SK-N-SH (cell line): Measurements from ENCODE around the gene LCP2. TPM values are rescaled to one million over a fixed set of nuclear protein-coding genes. Genes with fewer than 3 reads are reported as not detected.

Experiments used
- CTCF ChIA-PET: fragments of 300-600, 350-600 bp; formaldehyde crosslinking; extraction: SDS; loops from one replicate; lab custom pipeline; 2021; lab: Yijun Ruan, JAX
- POLR2A ChIA-PET: fragments of 350-600 bp; sonication (Branson Sonifier 250); formaldehyde crosslinking; extraction: SDS; loops from one replicate; lab custom pipeline; 2020; ENCODE audit warnings: antibody characterized with exemption, inconsistent platforms; lab: Yijun Ruan, JAX
- DNase-seq: peaks from one replicate; pipeline ENCODE4 v3.0.0; 2012
- H2AFZ ChIP-seq: fragments of 200-600 bp; sonication (generic); 2 replicates; pipeline ENCODE4 v1.8.1; 2016; ENCODE audit warnings: antibody characterized with exemption, mild to moderate bottlenecking, low read depth
- H3F3A ChIP-seq: fragments of 200-600 bp; sonication (generic); replicated peaks from 2 replicates; pipeline ENCODE3; 2016; ENCODE audit warnings: antibody characterized with exemption, mild to moderate bottlenecking; ENCODE audit not compliant: insufficient read depth
- H3K27ac ChIP-seq, 2 experiments: fragments of 200-500 bp in 1 of 2; fragments of 200-600 bp in 1 of 2; sonication (Bioruptor generic) in 1 of 2; sonication (generic), shearing (Covaris generic) in 1 of 2; 2 replicates each; pipeline versions ENCODE4 v1.5.1 to v1.6.1; 2014 to 2016; ENCODE audit warnings: low read depth in 2 of 2, inconsistent platforms in 1 of 2, low read length in 1 of 2, mild to moderate bottlenecking in 1 of 2, mixed read lengths in 1 of 2
- H3K27me3 ChIP-seq: fragments of 200-600 bp; sonication (generic), shearing (Covaris generic); 2 replicates; pipeline ENCODE4 v1.6.1; 2016; ENCODE audit warnings: mixed run types; ENCODE audit not compliant: insufficient read depth
- H3K36me3 ChIP-seq, 2 experiments: fragments of 200-500 bp in 1 of 2; fragments of 200-600 bp in 1 of 2; sonication (Bioruptor generic) in 1 of 2; sonication (generic) in 1 of 2; replicated peaks in 1 of 2; 2 replicates each; pipeline versions ENCODE3 to v1.5.1; 2014 to 2016; ENCODE audit warnings: low read length in 1 of 2, mild to moderate bottlenecking in 1 of 2; ENCODE audit not compliant: insufficient read depth in 2 of 2, control insufficient read depth in 1 of 2
- H3K4me1 ChIP-seq, 2 experiments: fragments of 200-500 bp in 1 of 2; fragments of 200-600 bp in 1 of 2; sonication (Bioruptor generic) in 1 of 2; sonication (generic), shearing (Covaris generic) in 1 of 2; 2 replicates each; pipeline versions ENCODE4 v1.5.1 to v1.6.1; 2014 to 2016; ENCODE audit warnings: low read depth in 1 of 2, low read length in 1 of 2, mixed run types in 1 of 2; ENCODE audit not compliant: insufficient read depth in 2 of 2, control insufficient read depth in 1 of 2
- H3K4me2 ChIP-seq: fragments of 200-600 bp; sonication (generic), shearing (Covaris generic); 2 replicates; pipeline ENCODE4 v1.6.1; 2017; ENCODE audit warnings: mixed run types
- H3K4me3 ChIP-seq, 2 experiments: fragments of 200-500 bp in 1 of 2; fragments of 200-600 bp in 1 of 2; sonication (Bioruptor generic) in 1 of 2; sonication (generic), shearing (Covaris generic) in 1 of 2; 2 replicates each; pipeline versions ENCODE4 v1.5.1 to v1.8.1; 2014 to 2016; ENCODE audit warnings: low read depth in 2 of 2, inconsistent platforms in 1 of 2, low read length in 1 of 2, mild to moderate bottlenecking in 1 of 2, mixed read lengths in 1 of 2, moderate library complexity in 1 of 2
- H3K79me2 ChIP-seq: fragments of 200-600 bp; sonication (generic); 2 replicates; pipeline ENCODE4 v1.8.1; 2017; ENCODE audit warnings: mild to moderate bottlenecking; ENCODE audit not compliant: insufficient read depth
- H3K9ac ChIP-seq: fragments of 200-600 bp; sonication (generic); 2 replicates; pipeline ENCODE4 v1.6.1; 2017; ENCODE audit warnings: mixed run types
- H3K9me2 ChIP-seq: fragments of 200-600 bp; sonication (generic); 2 replicates; pipeline ENCODE4 v1.6.1; 2017; ENCODE audit warnings: mixed run types
- H3K9me3 ChIP-seq: fragments of 200-600 bp; sonication (generic); 2 replicates; pipeline ENCODE4 v1.6.1; 2017; ENCODE audit warnings: mixed run types, mild to moderate bottlenecking, moderate library complexity
- H4K20me1 ChIP-seq: fragments of 200-600 bp; sonication (generic); 2 replicates; pipeline ENCODE4 v1.6.1; 2017; ENCODE audit warnings: mild to moderate bottlenecking, mixed run types; ENCODE audit not compliant: insufficient read depth
- CTCF ChIP-seq: fragments of 200-600 bp; sonication (generic); IDR thresholded peaks from 2 replicates; pipeline ENCODE4 v1.6.1; 2017; ENCODE audit warnings: antibody characterized with exemption, mild to moderate bottlenecking, moderate library complexity
- ELF1 ChIP-seq: IDR thresholded peaks from 2 replicates; pipeline ENCODE4 v1.4.0; 2012
- EP300 ChIP-seq, 2 experiments: IDR thresholded peaks; 2 replicates each; pipeline versions ENCODE4 v1.4.0 to v1.6.1; 2012; ENCODE audit warnings: borderline replicate concordance in 1 of 2, low read depth in 1 of 2, low read length in 1 of 2
- FOXJ3 ChIP-seq: sonication (generic); formaldehyde crosslinking; IDR thresholded peaks from 2 replicates; pipeline ENCODE4 v1.5.1; 2020; ENCODE audit warnings: mild to moderate bottlenecking, missing genetic modification reagents
- GATA2 ChIP-seq: sonication (generic); formaldehyde crosslinking; IDR thresholded peaks from 2 replicates; pipeline ENCODE4 v1.5.0; 2020; ENCODE audit warnings: mild to moderate bottlenecking, missing genetic modification reagents
- JUND ChIP-seq: IDR thresholded peaks from 2 replicates; pipeline ENCODE4 v1.4.0; 2012
- MEF2A ChIP-seq: IDR thresholded peaks from 2 replicates; pipeline ENCODE4 v1.4.0; 2012; ENCODE audit warnings: low read depth, borderline replicate concordance
- MXI1 ChIP-seq: IDR thresholded peaks from 2 replicates; pipeline ENCODE4 v1.6.1; 2012; ENCODE audit warnings: mild to moderate bottlenecking, low read depth, low read length, improper control_type of control experiment
- NFIC ChIP-seq: IDR thresholded peaks from 2 replicates; pipeline ENCODE4 v1.4.0; 2012; ENCODE audit warnings: borderline replicate concordance
- NRF1 ChIP-seq: IDR thresholded peaks from 2 replicates; pipeline ENCODE4 v1.6.1; 2012; ENCODE audit warnings: low read depth, mild to moderate bottlenecking, low read length
- POLR2AphosphoS5 ChIP-seq: IDR thresholded peaks from 2 replicates; pipeline ENCODE4 v1.6.1; 2012; ENCODE audit warnings: low read depth, low read length
- RAD21 ChIP-seq: IDR thresholded peaks from 2 replicates; pipeline ENCODE4 v1.6.1; 2012; ENCODE audit warnings: mild to moderate bottlenecking, low read length
- RCOR1 ChIP-seq: fragments of 150-350 bp; IDR thresholded peaks from 2 replicates; pipeline ENCODE4 v1.6.1; 2017; ENCODE audit warnings: antibody characterized with exemption, low read length
- RFX5 ChIP-seq: IDR thresholded peaks from 2 replicates; pipeline ENCODE4 v1.6.1; 2012; ENCODE audit warnings: mild to moderate bottlenecking, improper control_type of control experiment, low read length
- RXRA ChIP-seq: IDR thresholded peaks from 2 replicates; pipeline ENCODE4 v1.4.0; 2012; ENCODE audit warnings: low read depth, mild to moderate bottlenecking, borderline replicate concordance
- TEAD4 ChIP-seq: IDR thresholded peaks from 2 replicates; pipeline ENCODE4 v1.4.0; 2012; ENCODE audit warnings: mild to moderate bottlenecking, borderline replicate concordance; ENCODE audit not compliant: insufficient read depth
- USF2 ChIP-seq: fragments of 150-350 bp; IDR thresholded peaks from 2 replicates; pipeline ENCODE4 v1.6.1; 2017; ENCODE audit warnings: antibody characterized with exemption, low read length, low read depth, borderline replicate concordance
- YY1 ChIP-seq: IDR thresholded peaks from 2 replicates; pipeline ENCODE4 v1.4.0; 2012; ENCODE audit warnings: low read depth, mild to moderate bottlenecking
- WGBS: methylation state at CpG from one replicate; pipeline ENCODE4 v1.1.6; 2017; ENCODE audit warnings: low lambda C conversion rate; 5-methylcytosine and 5-hydroxymethylcytosine counted together
- polyA plus RNA-seq, 3 experiments: library from polyadenylated mRNA; depleted of rRNA; stranded (reverse); fragments of >200 nt; gene quantifications; 2 replicates each; pipeline ENCODE4 v1.2.3, GENCODE V29; 2012

Gene LCP2
- polyA plus RNA-seq, 1 of the 3 experiments (the other 2 are of a cell fraction) = not detected

- no peaks in the 10 kb centered on the region for H3K27me3 ChIP-seq
- ChIA-PET CTCF (interaction anchor here (4.2 kb wide), 1 partner anchor 20 kb away, joined by 14 read pairs; no protein-coding TSS in a partner anchor), POLR2A (no interaction called here)
- no peaks in the 10 kb centered on the region for H3K9me2 ChIP-seq
- peaks cover 0 to 10% of the 10 kb centered on the region in 2 experiments; a peak in 2 of 4 replicates for H3K4me1 ChIP-seq
- no peak overlapping the region for H3K9ac ChIP-seq
- H4K20me1 ChIP-seq = no peaks in the 10 kb centered on the region
- no peak overlapping the region for H3K27ac ChIP-seq
- H3K36me3 ChIP-seq = no peaks in the 10 kb centered on the region
- no peaks in the 10 kb centered on the region for H3F3A ChIP-seq
- H3K4me3 ChIP-seq = no peak overlapping the region
- no peaks in the 10 kb centered on the region for H3K9me3 ChIP-seq
- no peaks in the 10 kb centered on the region for H3K79me2 ChIP-seq
- TF ChIP-seq RFX5 (no peak), MXI1 (no peak), FOXJ3 (no peak), MEF2A (no peak), USF2 (no peak), TEAD4 (no peak), NRF1 (no peak), EP300 (IDR thresholded peaks at IDR 0.05; ENCODE audit: borderline replicate concordance in 1 of 2, low read depth in 1 of 2, low read length in 1 of 2) (no peak), YY1 (no peak), JUND (no peak), RXRA (no peak), NFIC (no peak)
- TF ChIP-seq, all 33 proteins: peak for 0
- no peak for DNase-seq
- H2AFZ ChIP-seq = no peak overlapping the region
- no peak overlapping the region for H3K4me2 ChIP-seq
- WGBS = 41% methylated on average over 6 of the region's 6 CpGs
Observed at GRCh38 chr5:170248172-170248930, 49.2 kb downstream of the LCP2 start.

- H3K9me3 ChIP-seq = no peaks in the 10 kb centered on the region
- H3K4me1 ChIP-seq = peaks cover 0 to 2% of the 10 kb centered on the region in 2 experiments; a peak in 2 of 4 replicates
- no peaks in the 10 kb centered on the region for H4K20me1 ChIP-seq
- no peak overlapping the region for H3K4me3 ChIP-seq
- no peaks in the 10 kb centered on the region for H3K9me2 ChIP-seq
- ChIA-PET CTCF (interaction anchor here (1.5 to 4.2 kb wide), 2 partner anchors 21 to 22 kb away, joined by 10 to 14 read pairs; no protein-coding TSS in a partner anchor), POLR2A (interaction anchor here (0.6 kb wide), 1 partner anchor 179 kb away, joined by 4 read pairs; no protein-coding TSS in a partner anchor)
- no peak overlapping the region for H2AFZ ChIP-seq
- DNase-seq = no peak
- H3K79me2 ChIP-seq = no peaks in the 10 kb centered on the region
- H3K4me2 ChIP-seq = no peak overlapping the region
- no peak for TF ChIP-seq YY1
- TF ChIP-seq RCOR1 = no peak
- TF ChIP-seq NFIC = no peak
- no peak for TF ChIP-seq RFX5
- no peak for TF ChIP-seq JUND
- no peak for TF ChIP-seq ELF1
- TF ChIP-seq GATA2 (CRISPR knock-in tag) = no peak
- no peak for TF ChIP-seq POLR2AphosphoS5
- no peak for TF ChIP-seq CTCF
- TF ChIP-seq RAD21 = no peak
- TF ChIP-seq, all 33 proteins: peak for 0
- H3K27ac ChIP-seq = no peak overlapping the region
- H3K9ac ChIP-seq = no peak overlapping the region
- WGBS = 43% methylated on average over 2 of the region's 2 CpGs
- H3K27me3 ChIP-seq = no peaks in the 10 kb centered on the region
- H3K36me3 ChIP-seq = no peaks in the 10 kb centered on the region
- H3F3A ChIP-seq = no peaks in the 10 kb centered on the region
Observed at GRCh38 chr5:170247363-170247762, 50.2 kb downstream of the LCP2 start.
